Transverse colon (tissue), 4 donors: ENCODE data around the gene MAP3K3. TPM values are rescaled to one million over a fixed set of nuclear protein-coding genes. Genes with fewer than 3 reads are reported as not detected.

Experiments
- DNase-seq: peaks from one replicate; pipeline ENCODE4 v3.0.0-alpha.2; 2019
- H3K27ac ChIP-seq, 4 donors: fragments of 200-600 bp; sonication (generic); 2 replicates each; pipeline ENCODE4 v1.5.1; 2016 to 2018; ENCODE audit warnings: inconsistent platforms in 4 of 4
- H3K27me3 ChIP-seq: fragments of 200-600 bp; sonication (generic); 2 replicates; pipeline ENCODE4 v1.5.1; 2017; ENCODE audit warnings: inconsistent platforms
- H3K36me3 ChIP-seq, 4 donors: fragments of 200-600 bp; sonication (generic); 2 replicates each; pipeline ENCODE4 v1.5.1; 2017 to 2019; ENCODE audit warnings: inconsistent platforms in 4 of 4
- H3K4me1 ChIP-seq, 4 donors: fragments of 200-600 bp; sonication (generic); 2 replicates each; pipeline ENCODE4 v1.5.1; 2017 to 2020; ENCODE audit warnings: inconsistent platforms in 4 of 4
- H3K4me3 ChIP-seq, 4 donors: fragments of 200-600 bp; sonication (generic); 1 replicate in 1 of 4; 2 replicates in 3 of 4; pipeline versions ENCODE4 v1.5.1 to v1.6.1; 2017 to 2019; ENCODE audit warnings: inconsistent platforms in 4 of 4
- H3K9me3 ChIP-seq, 2 donors: fragments of 200-600 bp; sonication (generic); 2 replicates each; pipeline ENCODE4 v1.5.1; 2017 to 2019; ENCODE audit warnings: inconsistent platforms in 2 of 2
- CTCF ChIP-seq, 5 experiments: fragments of 200-600 bp in 3 of 5; fragments of 450-650 bp in 2 of 5; sonication (generic) in 3 of 5; IDR thresholded peaks; 1 replicate in 2 of 5; 2 replicates in 3 of 5; pipeline ENCODE4 v1.5.1; 2016 to 2017; ENCODE audit warnings: antibody characterized with exemption in 5 of 5, inconsistent platforms in 3 of 5, mild to moderate bottlenecking in 2 of 5, moderate library complexity in 1 of 5
- EP300 ChIP-seq: sonication (generic); formaldehyde crosslinking; IDR thresholded peaks from one replicate; pipeline ENCODE4 v1.6.1; 2017; ENCODE audit warnings: antibody characterized with exemption, low read depth
- POLR2A ChIP-seq: fragments of 450-650 bp; IDR thresholded peaks from one replicate; pipeline ENCODE4 v1.6.1; 2016; ENCODE audit warnings: antibody characterized with exemption, mild to moderate bottlenecking, moderate library complexity
- POLR2AphosphoS5 ChIP-seq, 3 donors: sonication (generic); formaldehyde crosslinking; IDR thresholded peaks; one replicate each; pipeline ENCODE4 v1.6.1; 2016; ENCODE audit warnings: antibody characterized with exemption in 3 of 3
- WGBS, 2 donors: methylation state at CpG; one replicate each; pipeline ENCODE4 v1.1.5; 2018; ENCODE audit warnings: low coverage in 1 of 2; 5-methylcytosine and 5-hydroxymethylcytosine counted together
- in situ Hi-C, 4 donors: fragments of 200-750 bp; cut with MboI; loops; one replicate each; pipeline versions ENCODE4 v1.15.0 to v1.15.1; 2017; ENCODE audit warnings: low sequenced_read_pairs in 3 of 4, low pct_ligation_motif_present in 1 of 4, low pct_unique_long_range_greater_than_20kb in 1 of 4
- intact Hi-C: fragments of 100-400 bp; cut with DNase I; formaldehyde crosslinking; loops from one replicate; pipeline ENCODE4 v1.15.1; 2023; ENCODE audit warnings: low total_unique reads
- total RNA-seq, 4 donors: library from RNA; depleted of rRNA; stranded (reverse); fragments of >200 nt; gene quantifications; one replicate each; pipeline ENCODE4 v1.1.0, GENCODE V29; 2016

MAP3K3 gene
- total RNA-seq, 4 donors from 2014 or later: 15.7 to 32.1 (median 24.7) TPM

- DNase-seq: no peak
- Histone ChIP-seq H3K27ac (peak overlapping the region in 1 of 4 donors; percentile 86), H3K36me3 (peaks cover 0 to 8% (median 4%) of the 10 kb centered on the region in 4 donors), H3K9me3 (no peaks in the 10 kb centered on the region), H3K27me3 (peaks cover 14% of the 10 kb centered on the region), H3K4me1 (peaks cover 7 to 34% (median 20%) of the 10 kb centered on the region in 4 donors), H3K4me3 (no peak overlapping the region)
- 80% methylated on average over 6 of the region's 6 CpGs; no CpG with 5 or more reads in 1 of the 2 donors for WGBS, 2 donors
- in situ Hi-C loops (no loop called here), intact Hi-C loops (loop anchor here (10.0 kb wide), 1 partner anchor 71 kb away; the partner anchor contains the start of gene MAP3K3)
- no peak for TF ChIP-seq CTCF (IDR thresholded peaks at IDR 0.05)
Measured at GRCh38 chr17:63695889-63696288, 73.7 kb downstream of the MAP3K3 start.

GRCh38 chr17:63696381-63696961, 74.3 kb downstream of the MAP3K3 start:
- WGBS, 2 donors: 62% methylated on average over 6 of the region's 9 CpGs; no CpG with 5 or more reads in 1 of the 2 donors
- peak; percentile 28 for DNase-seq
- intact Hi-C loops: loop anchor here (10.0 kb wide), 1 partner anchor 72 kb away; the partner anchor contains the start of gene MAP3K3
- TF ChIP-seq POLR2A: no peak
- TF ChIP-seq CTCF (IDR thresholded peaks at IDR 0.05): peak in 3 of 5 experiments; percentile 11 to 21 (median 18)
- Histone ChIP-seq H3K27me3 (peaks cover 15% of the 10 kb centered on the region), H3K27ac (peak overlapping the region; percentile 37 to 87 (median 84)), H3K36me3 (peaks cover 0 to 2% (median under 1%) of the 10 kb centered on the region in 4 donors), H3K9me3 (no peaks in the 10 kb centered on the region), H3K4me1 (peaks cover 7 to 40% (median 25%) of the 10 kb centered on the region in 4 donors), H3K4me3 (no peak overlapping the region)
- in situ Hi-C loops: no loop called here

- intact Hi-C loops: loop anchor here (10.0 kb wide), 1 partner anchor 73 kb away; the partner anchor contains the start of gene MAP3K3
- Histone ChIP-seq H3K4me3 (peak overlapping the region in 1 of 4 donors; percentile 64), H3K27me3 (peaks cover 15% of the 10 kb centered on the region), H3K27ac (peak overlapping the region; percentile 83 to 87 (median 84)), H3K4me1 (peaks cover 7 to 41% (median 29%) of the 10 kb centered on the region in 4 donors), H3K36me3 (no peaks in the 10 kb centered on the region), H3K9me3 (no peaks in the 10 kb centered on the region)
- TF ChIP-seq EP300 (no peak), POLR2AphosphoS5 (IDR thresholded peaks at IDR 0.05) (peak in 2 of 3 donors; percentile 6 to 39), CTCF (IDR thresholded peaks at IDR 0.05) (peak; percentile 47 to 70 (median 61)), POLR2A (peak; percentile 20)
- in situ Hi-C loops: no loop called here
- peak; percentile 83 for DNase-seq
- WGBS, 2 donors: 47 to 76% methylated on average over 4 to 22 of the region's 22 CpGs
Measured at GRCh38 chr17:63697341-63698286, 75.4 kb downstream of the MAP3K3 start.

GRCh38 chr17:63698381-63698885, 76.2 kb downstream of the MAP3K3 start:
- in situ Hi-C loops (no loop called here), intact Hi-C loops (loop anchor here (10.0 kb wide), 1 partner anchor 74 kb away; the partner anchor contains the start of gene MAP3K3)
- no peak for DNase-seq
- Histone ChIP-seq H3K4me1 (peaks cover 7 to 41% (median 29%) of the 10 kb centered on the region in 4 donors), H3K4me3 (peak overlapping the region in 3 of 4 donors; percentile 49 to 68 (median 64)), H3K9me3 (no peaks in the 10 kb centered on the region), H3K27ac (peak overlapping the region; percentile 83 to 87 (median 84)), H3K27me3 (peaks cover 15% of the 10 kb centered on the region), H3K36me3 (no peaks in the 10 kb centered on the region)
- WGBS, 2 donors: 25% methylated on average over 24 of the region's 24 CpGs; no CpG with 5 or more reads in 1 of the 2 donors
- no peak for TF ChIP-seq POLR2AphosphoS5 (IDR thresholded peaks at IDR 0.05)
- no peak for TF ChIP-seq CTCF (IDR thresholded peaks at IDR 0.05)
- TF ChIP-seq POLR2A: no peak
- no peak for TF ChIP-seq EP300
